ENCODE results near the gene NPAS3. TPM values are rescaled to one million over a fixed set of nuclear protein-coding genes. Genes with fewer than 3 reads are reported as not detected.

NPAS3 gene
- total and polyA plus RNA-seq, 10 donors = 0.13 to 9.5 (median 2.9) TPM

DNA sequence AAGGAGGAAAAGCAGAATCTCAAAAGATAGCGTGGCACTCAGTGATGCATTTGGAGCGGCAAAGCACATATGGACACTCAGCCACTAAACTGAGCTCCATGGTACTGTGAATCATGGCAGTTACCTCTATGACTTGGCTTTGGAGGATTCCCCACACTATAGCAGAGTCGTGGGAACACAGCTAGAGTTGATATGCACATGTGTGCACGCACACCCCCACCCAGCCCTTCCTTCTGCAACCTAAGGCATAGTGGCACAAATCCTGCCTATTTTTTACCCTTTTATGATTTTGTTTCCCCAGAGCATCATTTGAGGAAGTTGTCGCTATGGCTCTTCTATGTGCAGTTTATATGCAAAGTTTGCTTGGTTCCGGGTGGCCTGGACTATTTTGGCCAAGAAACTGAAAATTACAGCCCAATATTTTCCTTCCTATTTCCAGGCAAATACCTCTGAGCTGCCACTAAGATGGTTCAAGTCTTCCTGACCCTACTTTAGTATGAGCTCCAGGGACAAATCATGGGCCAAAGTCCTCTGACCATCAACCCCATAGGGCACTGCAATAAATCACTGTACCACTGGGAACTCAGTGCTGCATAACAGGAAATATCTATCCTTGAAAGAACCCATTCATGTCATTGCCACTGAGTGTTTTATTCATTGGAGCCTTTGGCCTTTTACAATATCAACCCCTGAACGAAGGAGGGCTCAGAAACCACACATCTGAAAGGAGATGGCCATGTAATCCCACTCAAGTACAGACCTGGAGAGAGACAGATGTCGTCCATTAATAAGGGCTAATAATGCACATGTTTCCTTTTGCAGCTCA lies 834.7 kb downstream of the NPAS3 start:
- TF ChIP-seq POLR2A (IDR thresholded peaks at IDR 0.05) (no peak), POLR2AphosphoS5 (IDR thresholded peaks at IDR 0.05) (no peak)
- TF ChIP-seq, protein P1, sequence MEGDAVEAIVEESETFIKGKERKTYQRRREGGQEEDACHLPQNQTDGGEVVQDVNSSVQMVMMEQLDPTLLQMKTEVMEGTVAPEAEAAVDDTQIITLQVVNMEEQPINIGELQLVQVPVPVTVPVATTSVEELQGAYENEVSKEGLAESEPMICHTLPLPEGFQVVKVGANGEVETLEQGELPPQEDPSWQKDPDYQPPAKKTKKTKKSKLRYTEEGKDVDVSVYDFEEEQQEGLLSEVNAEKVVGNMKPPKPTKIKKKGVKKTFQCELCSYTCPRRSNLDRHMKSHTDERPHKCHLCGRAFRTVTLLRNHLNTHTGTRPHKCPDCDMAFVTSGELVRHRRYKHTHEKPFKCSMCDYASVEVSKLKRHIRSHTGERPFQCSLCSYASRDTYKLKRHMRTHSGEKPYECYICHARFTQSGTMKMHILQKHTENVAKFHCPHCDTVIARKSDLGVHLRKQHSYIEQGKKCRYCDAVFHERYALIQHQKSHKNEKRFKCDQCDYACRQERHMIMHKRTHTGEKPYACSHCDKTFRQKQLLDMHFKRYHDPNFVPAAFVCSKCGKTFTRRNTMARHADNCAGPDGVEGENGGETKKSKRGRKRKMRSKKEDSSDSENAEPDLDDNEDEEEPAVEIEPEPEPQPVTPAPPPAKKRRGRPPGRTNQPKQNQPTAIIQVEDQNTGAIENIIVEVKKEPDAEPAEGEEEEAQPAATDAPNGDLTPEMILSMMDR (IDR thresholded peaks at IDR 0.05 in 8 of 11, conservative IDR thresholded peaks at IDR 0.05 in 3 of 11) = no peak
- no peaks in the 10 kb centered on the region for H3K36me3 ChIP-seq
- no peaks in the 10 kb centered on the region for H3K4me1 ChIP-seq
- WGBS, 5 donors = 69 to 80% (median 78%) methylated on average over 8 of the region's 8 CpGs
- no peak overlapping the region for H3K27ac ChIP-seq
- H3K27me3 ChIP-seq (replicated peaks in 1 of 7) = no peaks in the 10 kb centered on the region
- H3K4me3 ChIP-seq = no peak overlapping the region
- no peak for DNase-seq
- intact Hi-C loops (cut with DNase I; ENCODE audit: low total_unique reads) = no loop called here
- H3K9me3 ChIP-seq = no peaks in the 10 kb centered on the region

DNA sequence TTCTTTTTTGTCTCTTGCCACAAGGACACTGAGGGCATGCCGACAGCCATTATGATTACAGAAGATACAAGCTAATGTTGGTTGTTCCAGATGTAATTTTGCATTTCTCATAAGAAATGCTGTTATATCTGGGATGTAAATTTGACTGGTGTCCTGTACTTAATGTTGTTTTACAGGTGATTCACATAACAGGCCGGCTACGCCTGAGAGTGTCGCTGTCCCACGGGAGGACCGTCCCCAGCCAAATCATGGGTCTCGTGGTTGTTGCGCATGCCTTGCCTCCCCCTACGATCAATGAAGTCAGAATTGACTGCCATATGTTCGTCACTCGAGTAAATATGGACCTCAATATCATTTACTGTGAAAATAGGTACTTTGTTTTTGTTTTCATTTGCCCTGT lies 835.5 kb downstream of the NPAS3 start:
- intact Hi-C loops (cut with DNase I; ENCODE audit: low total_unique reads) = no loop called here
- no peak for TF ChIP-seq POLR2A (IDR thresholded peaks at IDR 0.05)
- TF ChIP-seq POLR2AphosphoS5 (IDR thresholded peaks at IDR 0.05) = no peak
- TF ChIP-seq, protein P1 (IDR thresholded peaks at IDR 0.05 in 8 of 11, conservative IDR thresholded peaks at IDR 0.05 in 3 of 11) = no peak
- no peaks in the 10 kb centered on the region for H3K36me3 ChIP-seq
- H3K9me3 ChIP-seq = no peaks in the 10 kb centered on the region
- no peaks in the 10 kb centered on the region for H3K27me3 ChIP-seq (replicated peaks in 1 of 7)
- no peak for DNase-seq
- H3K4me3 ChIP-seq = no peak overlapping the region
- WGBS, 5 donors = 87 to 99% (median 96%) methylated on average over 11 of the region's 11 CpGs
- H3K4me1 ChIP-seq = no peaks in the 10 kb centered on the region
- H3K27ac ChIP-seq = no peak overlapping the region

DNA sequence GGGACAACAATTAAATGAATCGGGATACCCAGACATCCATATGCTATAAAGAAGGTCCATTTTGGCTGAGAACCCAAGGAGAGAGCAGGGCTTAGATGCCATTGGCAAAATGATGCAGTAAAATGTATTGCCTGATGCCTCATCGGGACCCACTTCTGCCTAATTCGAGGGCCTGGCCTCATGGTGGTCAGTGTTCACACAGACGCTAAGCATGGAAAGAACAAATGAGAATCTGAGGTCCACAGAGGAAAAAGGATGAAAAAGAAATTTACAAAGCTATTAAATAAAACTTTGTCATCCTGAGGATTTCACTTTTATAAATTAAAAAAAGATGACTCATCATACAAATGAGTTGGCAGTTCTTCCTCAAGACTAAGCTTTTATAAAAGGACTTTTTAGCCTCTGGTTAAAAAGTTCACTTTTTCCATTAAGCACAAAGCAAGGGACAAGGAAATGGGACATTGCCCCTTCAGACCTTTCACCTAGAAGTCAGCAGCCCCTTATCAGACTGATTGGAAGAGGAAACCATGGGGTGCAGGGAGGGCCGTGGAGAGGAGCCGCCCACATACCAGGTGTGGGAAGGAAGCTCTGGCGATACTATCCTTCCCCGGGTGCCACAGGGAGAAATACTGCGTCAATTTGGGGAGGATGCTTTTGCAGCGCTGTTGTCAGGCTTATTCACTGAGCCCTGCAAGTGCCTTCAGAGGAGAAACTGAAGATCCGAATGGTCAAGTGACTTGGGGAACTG lies 836.2 kb downstream of the NPAS3 start:
- H3K9me3 ChIP-seq = no peaks in the 10 kb centered on the region
- WGBS, 5 donors = 62 to 72% (median 71%) methylated on average over 11 of the region's 11 CpGs
- no peak for TF ChIP-seq POLR2AphosphoS5 (IDR thresholded peaks at IDR 0.05)
- H3K27me3 ChIP-seq (replicated peaks in 1 of 7) = no peaks in the 10 kb centered on the region
- H3K36me3 ChIP-seq = no peaks in the 10 kb centered on the region
- intact Hi-C loops (cut with DNase I; ENCODE audit: low total_unique reads) = no loop called here
- no peak for DNase-seq
- no peaks in the 10 kb centered on the region for H3K4me1 ChIP-seq
- H3K4me3 ChIP-seq = no peak overlapping the region
- no peak overlapping the region for H3K27ac ChIP-seq

DNA sequence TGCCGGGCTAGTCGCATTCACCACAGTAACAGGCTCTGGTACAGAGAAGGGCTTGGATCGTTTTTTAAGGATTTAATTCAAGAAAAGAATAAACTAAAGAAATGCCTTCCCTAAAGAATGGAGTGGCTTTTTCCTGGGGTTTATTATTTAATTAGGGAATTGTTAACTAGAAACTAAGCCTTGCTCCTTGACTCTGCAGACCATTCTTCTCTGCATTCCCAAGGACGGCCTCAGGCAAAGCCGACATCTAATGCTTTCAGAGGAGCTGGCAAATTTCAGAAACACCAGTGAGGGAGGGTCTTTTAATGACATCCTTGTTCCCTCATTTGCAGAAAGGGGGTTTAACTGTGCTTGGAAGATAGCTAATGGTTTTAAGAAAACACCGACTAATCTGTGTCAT lies 838.2 kb downstream of the NPAS3 start:
- intact Hi-C loops (cut with DNase I; ENCODE audit: low total_unique reads) = no loop called here
- TF ChIP-seq POLR2AphosphoS5 (IDR thresholded peaks at IDR 0.05) = no peak
- TF ChIP-seq, protein P1 (IDR thresholded peaks at IDR 0.05 in 8 of 11, conservative IDR thresholded peaks at IDR 0.05 in 3 of 11) = no peak
- no peak for TF ChIP-seq POLR2A (IDR thresholded peaks at IDR 0.05)
- no peak overlapping the region for H3K4me3 ChIP-seq
- no peak for DNase-seq
- no peaks in the 10 kb centered on the region for H3K27me3 ChIP-seq (replicated peaks in 1 of 7)
- H3K36me3 ChIP-seq = no peaks in the 10 kb centered on the region
- no peak overlapping the region for H3K27ac ChIP-seq
- H3K9me3 ChIP-seq = no peaks in the 10 kb centered on the region
- H3K4me1 ChIP-seq = no peaks in the 10 kb centered on the region
- 91 to 96% (median 94%) methylated on average over 6 of the region's 6 CpGs for WGBS, 5 donors
